Spleen (tissue), 11 donors: ENCODE data around the gene RTN4R. TPM values are rescaled to one million over a fixed set of nuclear protein-coding genes. Genes with fewer than 3 reads are reported as not detected.
"Not testable (repeated sequence)": the region's sequence is repeated elsewhere in the genome, so short reads cannot be mapped to it uniquely, and the experiment has no call there.

Source experiments
- DNase-seq: peaks from one replicate; pipeline ENCODE4 v3.0.0-alpha.2; 2020
- H3K27ac ChIP-seq, 8 donors: fragments of 200-600 bp; sonication (generic) in 7 of 8; 1 replicate in 4 of 8; 2 replicates in 4 of 8; pipeline versions ENCODE4 v1.5.0 to v1.8.0; 2016 to 2021; ENCODE audit warnings: inconsistent platforms in 4 of 8, mild to moderate bottlenecking in 4 of 8, moderate library complexity in 1 of 8
- H3K27me3 ChIP-seq, 7 donors: fragments of 200-600 bp; sonication (generic) in 6 of 7; replicated peaks in 1 of 7; 1 replicate in 4 of 7; 2 replicates in 3 of 7; pipeline versions ENCODE4 v1.5.0 to v1.8.0; 2016 to 2021; ENCODE audit warnings: inconsistent platforms in 3 of 7, mild to moderate bottlenecking in 1 of 7
- H3K36me3 ChIP-seq, 6 donors: fragments of 200-600 bp; sonication (generic) in 5 of 6; 1 replicate in 4 of 6; 2 replicates in 2 of 6; pipeline versions ENCODE4 v1.5.0 to v1.8.0; 2016 to 2021; ENCODE audit warnings: inconsistent platforms in 2 of 6
- H3K4me1 ChIP-seq, 6 donors: fragments of 200-600 bp; sonication (generic) in 5 of 6; 1 replicate in 3 of 6; 2 replicates in 3 of 6; pipeline versions ENCODE4 v1.5.0 to v1.8.0; 2016 to 2021; ENCODE audit warnings: inconsistent platforms in 3 of 6
- H3K4me3 ChIP-seq, 8 donors: fragments of 200-600 bp; sonication (generic) in 7 of 8; 1 replicate in 4 of 8; 2 replicates in 4 of 8; pipeline versions ENCODE4 v1.5.0 to v1.8.0; 2016 to 2021; ENCODE audit warnings: inconsistent platforms in 4 of 8, mild to moderate bottlenecking in 4 of 8, moderate library complexity in 2 of 8
- H3K9me3 ChIP-seq, 8 donors: fragments of 200-600 bp; sonication (generic) in 7 of 8; 1 replicate in 4 of 8; 2 replicates in 4 of 8; pipeline versions ENCODE4 v1.5.0 to v1.8.0; 2016 to 2021; ENCODE audit warnings: inconsistent platforms in 4 of 8
- CTCF ChIP-seq, 11 experiments: fragments of 200-600 bp in 7 of 11; fragments of 450-650 bp in 4 of 11; sonication (generic) in 4 of 11; IDR thresholded peaks in 8 of 11; conservative IDR thresholded peaks in 3 of 11; 1 replicate in 7 of 11; 2 replicates in 4 of 11; pipeline versions ENCODE4 v1.4.0 to v1.8.0; 2016 to 2021; ENCODE audit warnings: antibody characterized with exemption in 11 of 11, inconsistent platforms in 4 of 11, mild to moderate bottlenecking in 1 of 11
- POLR2A ChIP-seq, 3 donors: fragments of 450-650 bp; IDR thresholded peaks; one replicate each; pipeline ENCODE4 v1.5.1; 2017; ENCODE audit warnings: antibody characterized with exemption in 3 of 3, mild to moderate bottlenecking in 1 of 3
- POLR2AphosphoS5 ChIP-seq, 3 donors: sonication (generic); formaldehyde crosslinking; IDR thresholded peaks; one replicate each; pipeline ENCODE4 v1.5.1; 2017; ENCODE audit warnings: antibody characterized with exemption in 3 of 3
- WGBS, 5 donors: extraction: QIAGEN DNeasy Blood & Tissue Kit in 3 of 5; methylation state at CpG; one replicate each; pipeline versions ENCODE4 v1.1.5 to v1.1.7; 2013 to 2018; 5-methylcytosine and 5-hydroxymethylcytosine counted together
- intact Hi-C: fragments of 100-400 bp; cut with DNase I; formaldehyde crosslinking; loops from one replicate; pipeline ENCODE4 v1.15.0; 2023; ENCODE audit warnings: low total_unique reads
- polyA plus RNA-seq, 3 donors: library from polyadenylated mRNA; stranded (reverse); fragments of 200-250 nt; gene quantifications; one replicate each; pipeline ENCODE4 v1.2.1, GENCODE V29; 2013
- total RNA-seq, 7 donors: library from RNA; depleted of rRNA in 3 of 7; stranded (reverse); fragments of >200 nt in 3 of 7; fragmentation: NEBNext Ultra II Directional in 4 of 7; extraction: Animal tissue kit (Norgen Biotek cat#: 25700) in 4 of 7; gene quantifications; one replicate each; pipeline versions ENCODE4 v1.1.0 to v1.2.1, GENCODE V29; 2016 to 2021
- donor health status: healthy with polysubstance abuse.
- donor health status: DM: no; HTN: no; CAD: no; lungs with moderate emphysema.
- donor health status: DM: no; HTN: no; CAD: no.
- donor health status: Bipolar disorder and iron deficiency.
- donor health status: healthy.
- donor health status: DM: no; HTN: no; CAD: no.
- donor health status: DM: yes; HTN: yes; CAD: no.

RTN4R gene
- total and polyA plus RNA-seq, 10 donors = 1.5 to 11.8 (median 6.1) TPM

GRCh38 chr22:20305894-20306645 lies 38.0 kb upstream of the RTN4R start:
- no peak overlapping the region for H3K4me3 ChIP-seq
- H3K27me3 ChIP-seq = peaks cover 0 to 46% (median 0%) of the 10 kb centered on the region in 7 donors
- no peaks in the 10 kb centered on the region for H3K36me3 ChIP-seq
- TF ChIP-seq CTCF (IDR thresholded peaks at IDR 0.05 in 8 of 11, conservative IDR thresholded peaks at IDR 0.05 in 3 of 11) (no peak), POLR2A (IDR thresholded peaks at IDR 0.05) (no peak), POLR2AphosphoS5 (IDR thresholded peaks at IDR 0.05) (no peak)
- H3K27ac ChIP-seq = no peak overlapping the region
- no peaks in the 10 kb centered on the region for H3K9me3 ChIP-seq
- peak; percentile 70 for DNase-seq
- intact Hi-C loops = no loop called here
- no peaks in the 10 kb centered on the region for H3K4me1 ChIP-seq
- WGBS, 5 donors = 67 to 76% (median 69%) methylated on average over 10 to 21 of the region's 21 CpGs

DNA sequence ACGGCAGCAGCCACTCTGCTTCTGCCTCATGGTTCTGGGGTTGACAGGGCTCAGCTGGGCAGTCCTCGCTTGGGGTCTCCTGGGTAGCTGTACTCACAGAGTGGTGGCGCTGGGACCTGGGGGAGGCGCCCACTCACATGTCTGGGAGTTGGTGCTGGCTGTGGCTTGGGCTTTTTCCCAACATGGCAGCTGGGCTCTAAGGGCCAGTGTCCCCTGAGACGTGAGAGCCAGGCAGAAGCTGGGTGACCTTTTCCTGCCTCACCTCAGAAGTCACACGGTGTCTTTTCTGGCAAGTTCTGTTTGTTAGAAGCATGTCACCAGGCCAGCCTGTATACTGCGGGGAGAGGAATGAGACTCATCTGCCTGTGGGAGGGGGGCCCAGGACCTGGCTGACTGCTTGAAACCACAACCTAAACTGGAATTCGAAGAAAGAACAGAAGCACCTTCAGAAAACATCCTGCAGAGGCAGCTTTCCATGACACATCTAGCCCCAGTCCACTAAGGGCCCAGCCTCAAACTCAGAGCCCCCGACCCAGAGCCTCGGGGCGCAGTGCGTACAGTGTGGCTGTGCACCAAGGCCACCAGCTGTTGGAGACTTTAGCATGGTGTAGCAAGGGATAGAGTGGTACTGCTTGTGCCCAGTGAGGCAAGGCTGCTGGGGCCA lies 37.2 kb upstream of the RTN4R start:
- H3K36me3 ChIP-seq, H3K4me3 ChIP-seq, H3K4me1 ChIP-seq, H3K9me3 ChIP-seq, H3K27ac ChIP-seq, intact Hi-C loops: not testable (repeated sequence)
- peaks cover 0 to 52% (median 0%) of the 10 kb centered on the region in 7 donors for H3K27me3 ChIP-seq
- peak; percentile 31 for DNase-seq
- 53 to 86% (median 83%) methylated on average over 3 to 12 of the region's 12 CpGs for WGBS, 5 donors

- no peak for DNase-seq
- H3K27me3 ChIP-seq = peaks cover 0 to 58% (median 0%) of the 10 kb centered on the region in 7 donors
- no peak overlapping the region for H3K4me3 ChIP-seq
- H3K4me1 ChIP-seq = peaks cover 0 to 7% (median 7%) of the 10 kb centered on the region in 6 donors
- no peaks in the 10 kb centered on the region for H3K9me3 ChIP-seq
- H3K36me3 ChIP-seq = no peaks in the 10 kb centered on the region
- TF ChIP-seq POLR2AphosphoS5 (IDR thresholded peaks at IDR 0.05) (no peak), CTCF (IDR thresholded peaks at IDR 0.05 in 8 of 11, conservative IDR thresholded peaks at IDR 0.05 in 3 of 11) (no peak), POLR2A (IDR thresholded peaks at IDR 0.05) (no peak)
- H3K27ac ChIP-seq = no peak overlapping the region
- WGBS, 5 donors = 87 to 93% (median 88%) methylated on average over 5 to 9 of the region's 9 CpGs
- intact Hi-C loops = no loop called here
Measured at GRCh38 chr22:20304646-20305045, 36.5 kb upstream of the RTN4R start.

DNA sequence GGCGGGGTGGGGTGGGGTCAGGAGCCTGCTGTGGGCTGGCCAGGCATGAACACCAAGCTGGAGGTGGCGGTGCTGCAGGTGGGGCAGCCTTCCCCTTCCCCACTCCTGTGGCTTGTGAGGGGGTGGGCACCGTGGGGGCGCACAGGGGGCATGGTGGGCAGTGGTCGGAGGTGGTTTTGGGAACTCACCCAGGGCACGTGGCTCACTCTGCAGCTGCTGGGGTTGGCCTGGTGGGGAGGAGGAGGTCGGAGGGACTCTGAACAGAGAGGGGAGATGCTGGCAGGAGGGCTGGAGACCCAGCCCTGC lies 35.1 kb upstream of the RTN4R start:
- Histone ChIP-seq H3K27me3 (peaks cover 0 to 68% (median 0%) of the 10 kb centered on the region in 7 donors), H3K4me1 (peaks cover 0 to 21% (median 17%) of the 10 kb centered on the region in 6 donors)
- DNase-seq, H3K9me3 ChIP-seq, H3K4me3 ChIP-seq, intact Hi-C loops, H3K27ac ChIP-seq, H3K36me3 ChIP-seq: not testable (repeated sequence)
- 47 to 65% (median 61%) methylated on average over 3 to 7 of the region's 7 CpGs for WGBS, 5 donors

GRCh38 chr22:20302438-20303228 lies 34.5 kb upstream of the RTN4R start:
- no peaks in the 10 kb centered on the region for H3K36me3 ChIP-seq
- H3K4me3 ChIP-seq = no peak overlapping the region
- intact Hi-C loops = no loop called here
- no peak for DNase-seq
- H3K4me1 ChIP-seq = peaks cover 0 to 21% (median 17%) of the 10 kb centered on the region in 6 donors
- 77 to 85% (median 81%) methylated on average over 7 to 13 of the region's 13 CpGs for WGBS, 5 donors
- H3K9me3 ChIP-seq = no peaks in the 10 kb centered on the region
- H3K27me3 ChIP-seq = peaks cover 0 to 68% (median 0%) of the 10 kb centered on the region in 7 donors
- no peak overlapping the region for H3K27ac ChIP-seq
- TF ChIP-seq CTCF (IDR thresholded peaks at IDR 0.05 in 8 of 11, conservative IDR thresholded peaks at IDR 0.05 in 3 of 11) (no peak), POLR2AphosphoS5 (IDR thresholded peaks at IDR 0.05) (no peak)
